ENCODE results near the gene F13A1.

Gene F13A1

GRCh38 chr6:6218759-6219085 is 101.7 kb downstream of the F13A1 start:
- in situ Hi-C loops (cut with MboI; ENCODE audit: low pct_unique_long_range_greater_than_20kb, low sequenced_read_pairs, unreplicated experiment): no loop called here
- TF ChIP-seq CTCF (IDR thresholded peaks at IDR 0.05; ENCODE audit: extremely low read depth, insufficient read depth, missing control alignments): no peak
- DNase-seq (ENCODE audit: low spot score): no peak

- DNase-seq (ENCODE audit: low spot score): no peak
- in situ Hi-C loops (cut with MboI; ENCODE audit: low pct_unique_long_range_greater_than_20kb, low sequenced_read_pairs, unreplicated experiment): no loop called here
- no peak for TF ChIP-seq CTCF (IDR thresholded peaks at IDR 0.05; ENCODE audit: extremely low read depth, insufficient read depth, missing control alignments)
Observed at GRCh38 chr6:6217855-6218758, 102.4 kb downstream of the F13A1 start.

GRCh38 chr6:6210994-6211393 is 109.5 kb downstream of the F13A1 start:
- in situ Hi-C loops (cut with MboI; ENCODE audit: low pct_unique_long_range_greater_than_20kb, low sequenced_read_pairs, unreplicated experiment): no loop called here
- TF ChIP-seq CTCF (IDR thresholded peaks at IDR 0.05; ENCODE audit: extremely low read depth, insufficient read depth, missing control alignments): no peak
- DNase-seq (ENCODE audit: low spot score): no peak

GRCh38 chr6:6202886-6203285 is 117.6 kb downstream of the F13A1 start:
- in situ Hi-C loops (cut with MboI; ENCODE audit: low pct_unique_long_range_greater_than_20kb, low sequenced_read_pairs, unreplicated experiment): no loop called here
- DNase-seq (ENCODE audit: low spot score): no peak
- TF ChIP-seq CTCF (IDR thresholded peaks at IDR 0.05; ENCODE audit: extremely low read depth, insufficient read depth, missing control alignments): no peak

GRCh38 chr6:6201200-6201599 is 119.3 kb downstream of the F13A1 start:
- no peak for TF ChIP-seq CTCF (IDR thresholded peaks at IDR 0.05; ENCODE audit: extremely low read depth, insufficient read depth, missing control alignments)
- DNase-seq (ENCODE audit: low spot score): no peak
- in situ Hi-C loops (cut with MboI; ENCODE audit: low pct_unique_long_range_greater_than_20kb, low sequenced_read_pairs, unreplicated experiment): no loop called here

GRCh38 chr6:6199678-6200077 is 120.8 kb downstream of the F13A1 start:
- no peak for TF ChIP-seq CTCF (IDR thresholded peaks at IDR 0.05; ENCODE audit: extremely low read depth, insufficient read depth, missing control alignments)
- DNase-seq (ENCODE audit: low spot score): no peak
- in situ Hi-C loops (cut with MboI; ENCODE audit: low pct_unique_long_range_greater_than_20kb, low sequenced_read_pairs, unreplicated experiment): no loop called here

Data from GM13977 (cell line).